GM23338 (cell line): Measurements from ENCODE around the gene PSMD2.
A peak's percentile ranks its signal among the peaks of the same experiment; 100 is the strongest.

Source experiments
- CREB1 ChIP-seq: fragments of 250-450 bp; sonication (Bioruptor Pico); IDR thresholded peaks from 2 replicates; pipeline ENCODE4 v1.5.0; 2020; ENCODE audit warnings: low read depth, mild to moderate bottlenecking, moderate library complexity
- CTCF ChIP-seq, 2 experiments: fragments of 200-600 bp in 1 of 2; sonication (generic) in 1 of 2; conservative IDR thresholded peaks; 2 replicates each; pipeline versions ENCODE4 v1.5.1 to v1.6.1; 2016 to 2017; ENCODE audit warnings: antibody characterized with exemption in 2 of 2, low read depth in 2 of 2, mild to moderate bottlenecking in 2 of 2, moderate library complexity in 1 of 2
- ETS1 ChIP-seq: IDR thresholded peaks from 2 replicates; pipeline ENCODE4 v1.6.1; 2016; ENCODE audit warnings: antibody characterized with exemption
- EZH2 ChIP-seq: fragments of 200-600 bp; sonication (generic); IDR thresholded peaks from one replicate; pipeline ENCODE4 v1.8.0; 2017; ENCODE audit warnings: antibody characterized with exemption, mild to moderate bottlenecking, low read depth; ENCODE audit not compliant: unreplicated experiment
- EZH2phosphoT487 ChIP-seq: fragments of 200-600 bp; sonication (generic); IDR thresholded peaks from one replicate; pipeline ENCODE4 v1.8.1; 2018; ENCODE audit warnings: antibody characterized with exemption; ENCODE audit not compliant: unreplicated experiment
- JUNB ChIP-seq: IDR thresholded peaks from one replicate; pipeline ENCODE4 v1.6.1; 2016; ENCODE audit warnings: antibody characterized with exemption; ENCODE audit not compliant: unreplicated experiment
- POLR2AphosphoS5 ChIP-seq: IDR thresholded peaks from 2 replicates; pipeline ENCODE4 v1.6.1; 2016; ENCODE audit warnings: antibody characterized with exemption, low read depth
- REST ChIP-seq: IDR thresholded peaks from one replicate; pipeline ENCODE4 v1.6.1; 2018; ENCODE audit warnings: antibody characterized with exemption; ENCODE audit not compliant: unreplicated experiment
- ZNF114 ChIP-seq: fragments of 250-450 bp; sonication (Bioruptor Pico); IDR thresholded peaks from 2 replicates; pipeline ENCODE4 v1.5.0; 2020; ENCODE audit warnings: mild to moderate bottlenecking, moderate library complexity

GRCh38 chr3:184250167-184250828, 48.7 kb upstream of the PSMD2 start:
- TF ChIP-seq CTCF (conservative IDR thresholded peaks at IDR 0.05; ENCODE audit: low read depth in 2 of 2) (peak; percentile 93 to 98), EZH2 (no peak), POLR2AphosphoS5 (peak; percentile 22; the same call in 1 of the 2 replicates), ZNF114 (CRISPR knock-in tag) (no peak), EZH2phosphoT487 (no peak), REST (no peak), JUNB (no peak), ETS1 (no peak), CREB1 (CRISPR knock-in tag) (no peak)
